ENCODE measurements around the gene FBXL7. TPM values are rescaled to one million over a fixed set of nuclear protein-coding genes. Genes with fewer than 3 reads are reported as not detected.

Gene FBXL7
- total RNA-seq, 1 donor from 2014 or later = 4.4 TPM

GRCh38 chr5:15647251-15647650 lies 147.3 kb downstream of the FBXL7 start:
- DNase-seq (ENCODE audit: low read depth) = no peak
- no peaks in the 10 kb centered on the region for H3K36me3 ChIP-seq (ENCODE audit: control insufficient read depth, insufficient read depth, low read length)
- TF ChIP-seq CTCF (IDR thresholded peaks at IDR 0.05; ENCODE audit: insufficient read depth, low read length, poor library complexity, severe bottlenecking) = no peak
- no peak overlapping the region for H3K4me3 ChIP-seq (ENCODE audit: low read depth, low read length)
- H3K27me3 ChIP-seq (ENCODE audit: control insufficient read depth, insufficient read depth, low read length) = no peaks in the 10 kb centered on the region

GRCh38 chr5:15650266-15650665 lies 150.3 kb downstream of the FBXL7 start:
- TF ChIP-seq CTCF (IDR thresholded peaks at IDR 0.05; ENCODE audit: insufficient read depth, low read length, poor library complexity, severe bottlenecking) = no peak
- Histone ChIP-seq H3K36me3 (ENCODE audit: control insufficient read depth, insufficient read depth, low read length) (no peaks in the 10 kb centered on the region), H3K4me3 (ENCODE audit: low read depth, low read length) (no peak overlapping the region), H3K27me3 (ENCODE audit: control insufficient read depth, insufficient read depth, low read length) (no peaks in the 10 kb centered on the region)
- no peak for DNase-seq (ENCODE audit: low read depth)

GRCh38 chr5:15654779-15655178 lies 154.8 kb downstream of the FBXL7 start:
- H3K4me3 ChIP-seq (ENCODE audit: low read depth, low read length) = no peak overlapping the region
- H3K27me3 ChIP-seq (ENCODE audit: control insufficient read depth, insufficient read depth, low read length) = no peaks in the 10 kb centered on the region
- no peak for DNase-seq (ENCODE audit: low read depth)
- TF ChIP-seq CTCF (IDR thresholded peaks at IDR 0.05; ENCODE audit: insufficient read depth, low read length, poor library complexity, severe bottlenecking) = no peak
- no peaks in the 10 kb centered on the region for H3K36me3 ChIP-seq (ENCODE audit: control insufficient read depth, insufficient read depth, low read length)

- DNase-seq (ENCODE audit: low read depth) = no peak
- no peak for TF ChIP-seq CTCF (IDR thresholded peaks at IDR 0.05; ENCODE audit: insufficient read depth, low read length, poor library complexity, severe bottlenecking)
- H3K36me3 ChIP-seq (ENCODE audit: control insufficient read depth, insufficient read depth, low read length) = no peaks in the 10 kb centered on the region
- no peaks in the 10 kb centered on the region for H3K27me3 ChIP-seq (ENCODE audit: control insufficient read depth, insufficient read depth, low read length)
- H3K4me3 ChIP-seq (ENCODE audit: low read depth, low read length) = no peak overlapping the region
Observed at GRCh38 chr5:15655683-15656082, 155.7 kb downstream of the FBXL7 start.

- Histone ChIP-seq H3K27me3 (ENCODE audit: control insufficient read depth, insufficient read depth, low read length) (no peaks in the 10 kb centered on the region), H3K36me3 (ENCODE audit: control insufficient read depth, insufficient read depth, low read length) (no peaks in the 10 kb centered on the region), H3K4me3 (ENCODE audit: low read depth, low read length) (no peak overlapping the region)
- DNase-seq (ENCODE audit: low read depth) = no peak
- no peak for TF ChIP-seq CTCF (IDR thresholded peaks at IDR 0.05; ENCODE audit: insufficient read depth, low read length, poor library complexity, severe bottlenecking)
Observed at GRCh38 chr5:15664961-15665360, 165.0 kb downstream of the FBXL7 start.

- H3K4me3 ChIP-seq (ENCODE audit: low read depth, low read length) = no peak overlapping the region
- DNase-seq (ENCODE audit: low read depth) = no peak
- no peaks in the 10 kb centered on the region for H3K27me3 ChIP-seq (ENCODE audit: control insufficient read depth, insufficient read depth, low read length)
- TF ChIP-seq CTCF (IDR thresholded peaks at IDR 0.05; ENCODE audit: insufficient read depth, low read length, poor library complexity, severe bottlenecking) = no peak
- no peaks in the 10 kb centered on the region for H3K36me3 ChIP-seq (ENCODE audit: control insufficient read depth, insufficient read depth, low read length)
Observed at GRCh38 chr5:15669826-15670225, 169.8 kb downstream of the FBXL7 start.

All from kidney epithelial cell (primary cell).